K562 (cell line): Measurements from ENCODE around the gene TNKS2. TPM values are rescaled to one million over a fixed set of nuclear protein-coding genes. Genes with fewer than 3 reads are reported as not detected.

ENCODE experiments used
- ATAC-seq: fragments of 200-7000 bp; cut with Tn5 transposase; 3 replicates; pipeline ENCODE4 v1.9.1; 2020; ENCODE audit warnings: moderate library complexity
- BruUV-seq: library from RNA; stranded (reverse); fragments of 400-500 nt; replicated peaks from 2 replicates; lab custom pipeline; 2021; lab: Mats Ljungman, UMichigan
- CTCF ChIA-PET: fragments of 300-600 bp; formaldehyde crosslinking; extraction: SDS; loops from one replicate; lab custom pipeline; 2021; ENCODE audit warnings: low intra/inter-chr PET ratio; lab: Yijun Ruan, JAX
- POLR2A ChIA-PET: fragments of 300-600, 350-650 bp; sonication (Branson Sonifier 250); formaldehyde crosslinking; extraction: SDS; loops from one replicate; lab custom pipeline; 2021; ENCODE audit warnings: antibody characterized with exemption, inconsistent platforms; lab: Yijun Ruan, JAX
- DNase-seq, 4 experiments: peaks; one replicate each; pipeline versions ENCODE4 v3.0.0 to v3.0.0-alpha.2; 2011 to 2018; ENCODE audit warnings: low spot score in 3 of 4, mixed read lengths in 3 of 4; ENCODE audit errors: extremely low read depth in 1 of 4
- FAIRE-seq: peaks from 2 replicates; lab custom pipeline; 2011; peaks lifted over from hg19 to GRCh38; lab: Jason Lieb, UNC
- H2AFZ ChIP-seq: 2 replicates; pipeline ENCODE4 v1.6.0; 2011; ENCODE audit warnings: low read depth, low read length, control low read depth, inconsistent platforms
- H3K27ac ChIP-seq: fragments of 200-600 bp; 3 replicates; pipeline ENCODE4 v1.8.0; 2011; ENCODE audit warnings: low read depth, mild to moderate bottlenecking, control low read depth, inconsistent platforms, low read length, moderate library complexity, mixed read lengths; ENCODE audit errors: extremely low read depth
- H3K27me3 ChIP-seq, 2 experiments: fragments of 300-600 bp in 1 of 2; 2 replicates in 1 of 2; 3 replicates in 1 of 2; pipeline versions ENCODE4 v1.6.0 to v1.8.0; 2011; ENCODE audit warnings: inconsistent platforms in 2 of 2, low read length in 2 of 2, mild to moderate bottlenecking in 1 of 2, mixed read lengths in 1 of 2, moderate library complexity in 1 of 2; ENCODE audit not compliant: control insufficient read depth in 2 of 2, insufficient read depth in 2 of 2
- H3K36me3 ChIP-seq: fragments of 300-600 bp; 3 replicates; pipeline ENCODE4 v1.8.0; 2011; ENCODE audit warnings: mild to moderate bottlenecking, low read length, inconsistent platforms; ENCODE audit not compliant: control insufficient read depth, insufficient read depth
- H3K4me1 ChIP-seq, 2 experiments: fragments of 200-600 bp in 1 of 2; replicated peaks in 1 of 2; 2 replicates in 1 of 2; 3 replicates in 1 of 2; pipeline versions ENCODE4 v1.5.1 to v1.8.0; 2011; ENCODE audit warnings: inconsistent platforms in 2 of 2, low read length in 2 of 2, mild to moderate bottlenecking in 1 of 2, mixed read lengths in 1 of 2, moderate library complexity in 1 of 2; ENCODE audit not compliant: control insufficient read depth in 2 of 2, insufficient read depth in 2 of 2
- H3K4me2 ChIP-seq: 2 replicates; pipeline ENCODE4 v1.6.1; 2011; ENCODE audit warnings: low read length, control low read depth, inconsistent platforms, mixed read lengths; ENCODE audit not compliant: insufficient read depth
- H3K4me3 ChIP-seq: fragments of 200-600 bp; sonication (generic), shearing (Covaris generic); 2 replicates; pipeline ENCODE4 v1.5.1; 2016; ENCODE audit warnings: control low read depth, inconsistent platforms
- H3K79me2 ChIP-seq: fragments of 200-600 bp; 3 replicates; pipeline ENCODE4 v1.8.0; 2011; ENCODE audit warnings: low read length, inconsistent platforms; ENCODE audit not compliant: control insufficient read depth, insufficient read depth
- H3K9ac ChIP-seq, 2 experiments: 2 replicates each; pipeline versions ENCODE4 v1.6.0 to v1.6.1; 2011; ENCODE audit warnings: low read depth in 2 of 2, low read length in 2 of 2, control low read depth in 1 of 2, inconsistent platforms in 1 of 2, mild to moderate bottlenecking in 1 of 2, mixed read lengths in 1 of 2; ENCODE audit not compliant: insufficient read depth in 1 of 2
- H3K9me1 ChIP-seq: one replicate; pipeline ENCODE4 v1.6.0; 2011; ENCODE audit warnings: inconsistent platforms, mild to moderate bottlenecking, low read length, moderate library complexity; ENCODE audit not compliant: control insufficient read depth, insufficient read depth
- H3K9me3 ChIP-seq: replicated peaks from 2 replicates; pipeline ENCODE4 v1.5.1; 2011; ENCODE audit warnings: low read depth, low read length, inconsistent platforms; ENCODE audit not compliant: control insufficient read depth, insufficient read depth
- H4K20me1 ChIP-seq: replicated peaks from 2 replicates; pipeline ENCODE4 v1.6.1; 2011; ENCODE audit warnings: low read length, inconsistent platforms, mixed read lengths; ENCODE audit not compliant: control insufficient read depth, insufficient read depth
- CTCFL ChIP-seq: IDR thresholded peaks from 2 replicates; pipeline ENCODE4 v1.6.1; 2011; ENCODE audit warnings: borderline replicate concordance, low read depth, mild to moderate bottlenecking, moderate library complexity, low read length; ENCODE audit not compliant: insufficient read depth, poor library complexity, severe bottlenecking
- DPF2 ChIP-seq: fragments of 450-650 bp; IDR thresholded peaks from 2 replicates; pipeline ENCODE4 v1.6.1; 2016
- ETV1 ChIP-seq: fragments of 450-650 bp; conservative IDR thresholded peaks from 2 replicates; pipeline ENCODE4 v1.6.1; 2016; ENCODE audit warnings: missing genetic modification characterization, control low read depth, low read depth, missing compliant biosample characterization
- LARP7 ChIP-seq: fragments of 450-650 bp; IDR thresholded peaks from 2 replicates; pipeline ENCODE4 v1.6.1; 2016
- MAFG ChIP-seq: fragments of 450-650 bp; conservative IDR thresholded peaks from 2 replicates; pipeline ENCODE4 v1.6.1; 2016; ENCODE audit warnings: missing genetic modification characterization, missing compliant biosample characterization
- MBD2 ChIP-seq: sonication (generic); IDR thresholded peaks from 2 replicates; pipeline ENCODE4 v1.6.1; 2016; ENCODE audit warnings: low read depth, borderline replicate concordance
- NR3C1 ChIP-seq: sonication (generic); formaldehyde crosslinking; IDR thresholded peaks from 2 replicates; pipeline ENCODE4 v1.8.1; 2022; ENCODE audit warnings: missing genetic modification reagents
- POLR2A ChIP-seq: fragments of 450-650 bp; conservative IDR thresholded peaks from 2 replicates; pipeline ENCODE4 v1.6.1; 2016
- POLR2AphosphoS5 ChIP-seq: IDR thresholded peaks from 2 replicates; pipeline ENCODE4 v1.6.1; 2011; ENCODE audit warnings: mild to moderate bottlenecking, low read depth, low read length, moderate library complexity; ENCODE audit not compliant: control insufficient read depth, insufficient read depth
- RFX1 ChIP-seq: fragments of 450-650 bp; IDR thresholded peaks from 2 replicates; pipeline ENCODE4 v1.6.1; 2016; ENCODE audit warnings: mild to moderate bottlenecking, moderate library complexity
- TBL1XR1 ChIP-seq, 2 experiments: IDR thresholded peaks; 2 replicates each; pipeline ENCODE4 v1.6.1; 2012; ENCODE audit warnings: improper control_type of control experiment in 2 of 2, low read length in 2 of 2, mild to moderate bottlenecking in 1 of 2
- WHSC1 ChIP-seq: IDR thresholded peaks from one replicate; pipeline ENCODE4 v1.6.1; 2012; ENCODE audit warnings: low read length, control low read depth, inconsistent platforms
- ZFP36 ChIP-seq: fragments of 150-350 bp; IDR thresholded peaks from 2 replicates; pipeline ENCODE4 v1.6.1; 2018; ENCODE audit warnings: low read length, low read depth; ENCODE audit not compliant: partially characterized antibody
- ZNF274 ChIP-seq: IDR thresholded peaks from 2 replicates; pipeline ENCODE4 v1.6.1; 2011; ENCODE audit warnings: low read depth, mild to moderate bottlenecking, low read length, moderate library complexity, borderline replicate concordance
- ZNF431 ChIP-seq: sonication (generic); formaldehyde crosslinking; IDR thresholded peaks from 2 replicates; pipeline ENCODE4 v1.8.0; 2022; ENCODE audit warnings: mild to moderate bottlenecking, missing genetic modification reagents
- ZNF586 ChIP-seq: fragments of 450-650 bp; formaldehyde crosslinking; conservative IDR thresholded peaks from 2 replicates; pipeline ENCODE4 v1.4.0; 2020; ENCODE audit warnings: mild to moderate bottlenecking, moderate library complexity
- WGBS: fragments of 100-300 bp; shearing (Covaris generic); methylation state at CpG from one replicate; pipeline ENCODE4 v1.1.6; 2016; ENCODE audit warnings: low coverage, mixed read lengths; ENCODE audit not compliant: insufficient coverage; ENCODE audit errors: missing lambda C conversion rate; 5-methylcytosine and 5-hydroxymethylcytosine counted together
- in situ Hi-C: fragments of 300-500 bp; cut with MboI; formaldehyde crosslinking; loops from 4 replicates; pipeline ENCODE4 v1.15.0; 2018; ENCODE audit warnings: inconsistent platforms, mixed read lengths
- intact Hi-C: fragments of 100-400 bp; cut with micrococcal nuclease; formaldehyde crosslinking; loops from 2 replicates; pipeline ENCODE4 v1.14.2; 2022
- polyA plus RNA-seq, 8 experiments: library from polyadenylated mRNA; depleted of rRNA in 4 of 8; stranded (reverse) in 5 of 8; unstranded in 3 of 8; fragments of >200 nt; fragmentation: Nextera tagmentation in 2 of 8; fragmentation: Illumina TruSeq in 1 of 8; extraction: Ambion mirVana in 2 of 8; extraction: Trizol in 1 of 8; gene quantifications; 2 replicates each; pipeline versions ENCODE4 v1.2.1 to v1.2.3, GENCODE V29; 2011 to 2014; ENCODE audit warnings: inconsistent platforms in 1 of 8, missing spikeins in 1 of 8
- total RNA-seq, 7 experiments: library from RNA; depleted of rRNA in 6 of 7; stranded (reverse); fragments of >200 nt in 6 of 7; fragmentation: Illumina TruSeq in 2 of 7; extraction: Trizol in 2 of 7; gene quantifications; 2 replicates each; pipeline versions ENCODE4 v1.2.1 to v1.2.3, GENCODE V29; 2011 to 2021; ENCODE audit warnings: low replicate concordance in 1 of 7
- TF ChIP-seq, protein P1 (sequence below): sonication (generic); formaldehyde crosslinking; IDR thresholded peaks from 2 replicates; pipeline ENCODE4 v1.8.1; 2023; ENCODE audit warnings: mild to moderate bottlenecking, missing genetic modification reagents
- TF ChIP-seq, protein P2 (sequence below), 2 experiments: fragments of 450-650 bp in 1 of 2; sonication (generic) in 1 of 2; formaldehyde crosslinking in 1 of 2; IDR thresholded peaks in 1 of 2; conservative IDR thresholded peaks in 1 of 2; 2 replicates each; pipeline versions ENCODE4 v1.6.1 to v1.8.1; 2016 to 2023; ENCODE audit warnings: mild to moderate bottlenecking in 2 of 2, moderate library complexity in 2 of 2, inconsistent platforms in 1 of 2, missing genetic modification reagents in 1 of 2

Gene TNKS2
- total and polyA plus RNA-seq, 9 of the 15 experiments (the other 6 are each of a cell fraction or from before 2014, with no cell fraction given), result 3.5 to 19.8 (median 8.6) TPM

GRCh38 chr10:91756286-91756685, 41.9 kb upstream of the TNKS2 start:
- CTCF ChIA-PET, result no interaction called here
- no peak for TF ChIP-seq POLR2A
- TF ChIP-seq, protein P1, sequence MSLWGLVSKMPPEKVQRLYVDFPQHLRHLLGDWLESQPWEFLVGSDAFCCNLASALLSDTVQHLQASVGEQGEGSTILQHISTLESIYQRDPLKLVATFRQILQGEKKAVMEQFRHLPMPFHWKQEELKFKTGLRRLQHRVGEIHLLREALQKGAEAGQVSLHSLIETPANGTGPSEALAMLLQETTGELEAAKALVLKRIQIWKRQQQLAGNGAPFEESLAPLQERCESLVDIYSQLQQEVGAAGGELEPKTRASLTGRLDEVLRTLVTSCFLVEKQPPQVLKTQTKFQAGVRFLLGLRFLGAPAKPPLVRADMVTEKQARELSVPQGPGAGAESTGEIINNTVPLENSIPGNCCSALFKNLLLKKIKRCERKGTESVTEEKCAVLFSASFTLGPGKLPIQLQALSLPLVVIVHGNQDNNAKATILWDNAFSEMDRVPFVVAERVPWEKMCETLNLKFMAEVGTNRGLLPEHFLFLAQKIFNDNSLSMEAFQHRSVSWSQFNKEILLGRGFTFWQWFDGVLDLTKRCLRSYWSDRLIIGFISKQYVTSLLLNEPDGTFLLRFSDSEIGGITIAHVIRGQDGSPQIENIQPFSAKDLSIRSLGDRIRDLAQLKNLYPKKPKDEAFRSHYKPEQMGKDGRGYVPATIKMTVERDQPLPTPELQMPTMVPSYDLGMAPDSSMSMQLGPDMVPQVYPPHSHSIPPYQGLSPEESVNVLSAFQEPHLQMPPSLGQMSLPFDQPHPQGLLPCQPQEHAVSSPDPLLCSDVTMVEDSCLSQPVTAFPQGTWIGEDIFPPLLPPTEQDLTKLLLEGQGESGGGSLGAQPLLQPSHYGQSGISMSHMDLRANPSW, result no peak
- TF ChIP-seq TBL1XR1 (IDR thresholded peaks at IDR 0.05; ENCODE audit: low read length in 2 of 2), result no peak
- TF ChIP-seq MAFG (tag), result peak; percentile 15; the same call in 1 of the 2 replicates
- TF ChIP-seq POLR2AphosphoS5, result no peak
- no peak for TF ChIP-seq WHSC1
- TF ChIP-seq DPF2, result no peak
- TF ChIP-seq ZNF431 (CRISPR knock-in tag), result no peak
- no peak for TF ChIP-seq ZNF274
- TF ChIP-seq MBD2, result no peak
- no peak for TF ChIP-seq LARP7
- TF ChIP-seq ZNF586 (CRISPR knock-in tag), result no peak
- TF ChIP-seq NR3C1 (CRISPR knock-in tag), result no peak
- TF ChIP-seq, protein P2, sequence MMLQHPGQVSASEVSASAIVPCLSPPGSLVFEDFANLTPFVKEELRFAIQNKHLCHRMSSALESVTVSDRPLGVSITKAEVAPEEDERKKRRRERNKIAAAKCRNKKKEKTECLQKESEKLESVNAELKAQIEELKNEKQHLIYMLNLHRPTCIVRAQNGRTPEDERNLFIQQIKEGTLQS (IDR thresholded peaks at IDR 0.05), result peak; percentile 34; the same call in 1 of the 2 replicates
- TF ChIP-seq, protein P2 (CRISPR knock-in tag; conservative IDR thresholded peaks at IDR 0.05), result no peak
- TF ChIP-seq RFX1, result no peak
- TF ChIP-seq ZFP36, result no peak
- no peak for TF ChIP-seq ETV1 (tag)
- TF ChIP-seq CTCFL, result no peak

More at GRCh38 chr10:91756286-91756685, 41.9 kb upstream of the TNKS2 start:
- no peaks in the 10 kb centered on the region for H3K36me3 ChIP-seq
- intact Hi-C loops (loop anchor here (10.0 kb wide), 1 partner anchor 99 kb away; no protein-coding TSS in a partner anchor), in situ Hi-C loops (loop anchor here (25.0 kb wide), 1 partner anchor 681 kb away; no protein-coding TSS in a partner anchor)
- ATAC-seq (no peak), FAIRE-seq (no peak), DNase-seq (no peak)
- H3K9me3 ChIP-seq, result no peaks in the 10 kb centered on the region
- no peak overlapping the region for H3K4me3 ChIP-seq
- no peak overlapping the region for H2AFZ ChIP-seq
- no peaks in the 10 kb centered on the region for H3K9me1 ChIP-seq
- no peaks in the 10 kb centered on the region; a peak in 1 of 5 replicates for H3K4me1 ChIP-seq
- 22% methylated on average over 2 of the region's 2 CpGs for WGBS
- BruUV-seq, result no TSS peak
- H3K4me2 ChIP-seq, result no peak overlapping the region
- no peak overlapping the region for H3K9ac ChIP-seq
- POLR2A ChIA-PET, result interaction anchor here (0.6 kb wide), 1 partner anchor 50 kb away, joined by 3 read pairs; no protein-coding TSS in a partner anchor
- no peaks in the 10 kb centered on the region for H3K27me3 ChIP-seq
- H3K27ac ChIP-seq, result no peak overlapping the region
- no peaks in the 10 kb centered on the region for H3K79me2 ChIP-seq
- no peaks in the 10 kb centered on the region for H4K20me1 ChIP-seq
